ENCODE results near the gene SIGMAR1.

DNA sequence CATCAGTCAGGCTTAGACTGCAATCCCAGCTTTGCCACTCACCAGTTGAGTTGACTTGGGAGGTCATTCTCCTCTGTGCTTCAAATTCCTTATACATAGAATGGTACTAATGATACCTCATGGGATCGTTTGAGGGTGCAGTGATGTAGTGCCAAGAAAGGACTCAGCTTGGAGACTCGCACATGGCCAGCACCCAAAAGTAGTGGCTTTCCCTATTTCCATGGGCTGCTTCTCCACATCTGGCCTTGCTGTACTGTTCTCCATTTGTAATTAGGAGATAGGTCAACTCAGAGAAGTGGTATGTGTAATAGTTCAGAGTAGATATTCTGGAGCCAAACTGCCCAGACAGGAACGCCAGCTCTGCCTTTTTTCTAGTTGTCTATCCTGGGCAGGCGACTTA is 48.0 kb upstream of the SIGMAR1 start:
- TF ChIP-seq SP1 (IDR thresholded peaks at IDR 0.05; ENCODE audit: low read depth, low read length) (no peak), SP2 (IDR thresholded peaks at IDR 0.05; ENCODE audit: low read length) (no peak), CTCF (IDR thresholded peaks at IDR 0.05; ENCODE audit: control extremely low read depth in 1 of 3, insufficient read depth in 1 of 3, low read depth in 1 of 3, low read length in 3 of 3) (no peak), YY1 (IDR thresholded peaks at IDR 0.05; ENCODE audit: low read depth, low read length) (no peak), TAF1 (IDR thresholded peaks at IDR 0.05; ENCODE audit: low read depth, low read length) (no peak), TEAD4 (IDR thresholded peaks at IDR 0.05; ENCODE audit: low read depth, low read length) (no peak), POLR2AphosphoS5 (IDR thresholded peaks at IDR 0.05; ENCODE audit: low read depth, low read length) (no peak), CHD2 (IDR thresholded peaks at IDR 0.05; ENCODE audit: low read length) (no peak), RAD21 (IDR thresholded peaks at IDR 0.05 in 1 of 2, conservative IDR thresholded peaks at IDR 0.05 in 1 of 2; ENCODE audit: low read depth in 2 of 2, low read length in 2 of 2) (no peak), RFX5 (IDR thresholded peaks at IDR 0.05; ENCODE audit: borderline replicate concordance, low read depth, low read length) (no peak), POLR2A (IDR thresholded peaks at IDR 0.05; ENCODE audit: control extremely low read depth in 1 of 2, low read depth in 2 of 2, low read length in 2 of 2) (no peak)
- TF ChIP-seq, protein P1, sequence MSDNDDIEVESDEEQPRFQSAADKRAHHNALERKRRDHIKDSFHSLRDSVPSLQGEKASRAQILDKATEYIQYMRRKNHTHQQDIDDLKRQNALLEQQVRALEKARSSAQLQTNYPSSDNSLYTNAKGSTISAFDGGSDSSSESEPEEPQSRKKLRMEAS (IDR thresholded peaks at IDR 0.05), result no peak
